COLO668 (cell line): ENCODE data around the gene JMJD1C.
"Not testable (repeated sequence)": the region's sequence is repeated elsewhere in the genome, so short reads cannot be mapped to it uniquely, and the experiment has no call there.

ENCODE experiments used
- DNase-seq: peaks from one replicate; lab custom pipeline; 2025; ENCODE audit not compliant: unreplicated experiment; lab: John Stamatoyannopoulos, UW

The JMJD1C gene

DNA sequence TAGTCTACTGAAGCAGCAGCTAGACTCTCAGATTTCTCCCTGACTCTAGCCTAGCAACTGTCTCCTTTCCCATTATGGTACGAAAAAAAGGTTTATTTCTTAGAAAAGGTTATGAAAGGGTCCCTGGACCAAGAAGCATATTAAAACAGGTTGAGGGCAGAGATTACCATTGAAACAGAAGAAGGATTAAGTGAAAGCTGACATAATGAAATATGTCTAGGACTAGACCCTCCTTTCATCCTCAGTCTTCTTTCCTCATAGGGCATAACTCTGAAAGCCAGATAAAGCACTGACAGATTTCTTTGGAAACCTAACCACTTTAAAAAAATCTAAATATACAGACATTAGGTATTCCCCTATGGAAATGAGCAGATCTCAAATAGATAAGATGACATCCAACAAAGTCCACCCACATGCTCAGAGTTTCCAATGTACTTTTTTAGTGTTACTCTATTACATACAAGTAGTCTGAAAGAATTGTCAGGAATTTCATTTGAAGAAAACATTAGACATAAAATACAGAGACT lies 58.6 kb downstream of the JMJD1C start:
- DNase-seq = no peak

DNA sequence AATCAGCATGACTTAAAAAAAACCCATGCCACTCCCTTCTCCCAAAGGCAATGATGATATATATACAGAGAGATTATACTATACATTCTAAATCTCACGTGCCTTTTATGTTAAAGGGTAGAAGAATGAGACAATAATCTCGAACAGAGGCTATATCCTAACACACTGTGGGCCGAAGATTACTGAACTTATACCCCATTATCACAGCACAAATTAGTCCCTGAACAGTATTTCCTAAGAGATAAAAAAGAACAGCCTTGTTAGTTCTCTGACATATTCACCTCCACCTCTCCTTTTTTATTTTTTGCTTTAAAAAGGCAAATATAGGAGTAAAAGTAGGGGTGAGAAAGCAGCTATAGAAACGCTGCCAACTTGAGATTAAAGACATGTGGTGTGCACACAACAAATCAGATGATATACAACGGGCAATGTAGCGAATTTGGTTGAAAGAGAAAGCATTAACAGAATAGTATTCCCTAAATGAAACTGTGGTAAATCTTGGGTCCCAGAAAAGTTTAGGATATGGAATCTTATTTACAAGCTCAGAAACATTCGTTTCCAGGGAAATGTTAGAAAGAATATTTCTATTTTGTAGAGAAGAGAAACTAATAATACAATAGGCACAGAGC lies 69.5 kb downstream of the JMJD1C start:
- no peak for DNase-seq

DNA sequence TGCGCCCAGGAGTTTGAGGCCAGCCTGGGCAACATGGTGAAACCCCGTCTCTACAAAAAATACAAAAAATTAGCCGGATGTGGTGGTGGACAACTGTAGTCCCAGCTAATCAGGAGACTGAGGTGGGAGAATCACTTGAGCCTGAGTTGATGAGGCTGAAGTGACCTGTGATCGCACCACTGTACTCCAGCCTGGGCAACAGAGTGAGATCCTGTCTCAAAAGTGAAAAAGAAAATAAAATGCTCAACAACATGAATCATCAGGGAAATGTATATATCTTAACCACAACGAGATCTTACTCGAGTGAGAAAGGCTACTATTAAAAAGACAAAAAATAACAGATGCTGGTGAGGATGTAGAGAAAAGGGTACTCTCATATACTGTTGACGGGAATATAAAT lies 72.7 kb downstream of the JMJD1C start:
- DNase-seq = no peak

DNA sequence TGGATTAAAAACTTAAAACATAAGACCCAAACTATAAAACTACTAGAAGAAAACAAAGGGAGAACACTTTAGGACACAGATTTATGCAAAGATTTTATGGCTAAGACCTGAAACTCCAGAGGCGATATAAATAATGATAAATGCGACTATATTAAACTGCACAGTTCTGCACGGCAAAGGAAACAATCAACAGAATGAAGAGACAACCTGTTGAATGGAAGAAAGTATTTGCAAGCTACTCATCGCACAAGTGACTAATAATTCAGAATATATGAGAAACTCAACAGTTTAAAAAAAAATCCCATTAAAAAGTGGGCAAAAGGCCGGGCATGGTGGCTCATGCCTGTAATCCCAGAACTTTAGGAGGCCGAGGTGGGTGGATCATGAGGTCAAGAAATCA lies 73.6 kb downstream of the JMJD1C start:
- no peak for DNase-seq

DNA sequence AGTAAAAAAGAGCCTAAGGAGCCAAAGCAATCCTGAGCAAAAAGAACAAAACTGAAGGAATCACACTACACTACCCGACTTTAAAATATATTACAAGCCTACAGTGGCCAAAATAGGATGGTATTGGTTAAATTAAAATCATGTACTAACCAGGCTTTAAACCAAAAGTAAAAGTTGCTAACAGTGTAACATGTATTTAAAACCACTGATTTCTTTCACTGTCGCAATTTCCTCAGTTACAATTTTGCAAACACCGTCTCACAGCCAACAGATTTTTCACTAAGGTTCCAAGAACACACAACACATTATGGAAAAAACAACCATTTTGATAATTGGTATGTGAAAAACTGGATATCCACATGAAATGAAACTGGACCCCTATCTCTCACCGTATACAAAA lies 74.0 kb downstream of the JMJD1C start:
- no peak for DNase-seq

DNA sequence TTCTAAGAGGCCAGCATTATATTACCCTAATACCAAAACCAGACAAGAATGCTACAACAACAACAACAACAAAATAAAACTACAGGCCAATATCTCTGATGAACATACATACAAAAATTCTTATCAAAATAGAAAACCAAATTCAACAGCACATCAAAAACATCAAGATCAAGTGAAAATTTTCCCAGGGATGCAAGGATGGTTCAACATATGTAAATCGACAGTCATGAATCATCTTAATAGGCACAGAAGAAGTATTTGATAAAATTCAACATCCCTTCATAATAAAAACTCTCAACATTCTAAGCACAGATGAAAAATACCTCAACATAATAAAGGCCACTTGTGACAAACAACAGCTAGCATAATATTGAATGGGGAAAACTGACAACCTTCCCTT lies 75.3 kb downstream of the JMJD1C start:
- DNase-seq = no peak

DNA sequence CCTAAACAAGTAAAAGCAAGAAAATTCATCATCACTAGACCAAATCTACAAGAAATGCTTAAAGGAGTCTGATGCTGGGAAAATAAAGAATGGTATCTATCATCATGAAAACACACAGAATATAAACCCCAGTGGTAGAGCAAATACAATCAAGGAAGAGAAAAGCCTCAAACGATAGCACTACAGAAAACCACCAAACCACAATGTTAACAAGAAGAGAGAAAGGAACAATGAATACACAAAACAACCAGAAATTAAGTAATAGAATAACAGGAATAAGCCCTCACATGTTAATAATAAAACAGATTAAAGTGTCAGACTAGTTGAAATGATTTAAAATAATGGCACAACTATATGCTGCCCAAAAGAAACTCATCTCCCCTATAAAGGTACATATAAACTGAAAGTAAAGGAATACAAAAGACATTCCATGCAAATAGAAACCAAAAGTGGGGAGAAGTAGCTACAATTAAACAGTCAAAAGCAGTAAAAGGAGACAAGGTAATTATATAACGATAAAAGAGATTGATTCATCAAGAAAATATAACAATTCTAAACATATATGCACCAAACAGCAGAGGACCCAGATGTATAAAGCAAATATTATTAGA lies 77.3 kb downstream of the JMJD1C start:
- no peak for DNase-seq

DNA sequence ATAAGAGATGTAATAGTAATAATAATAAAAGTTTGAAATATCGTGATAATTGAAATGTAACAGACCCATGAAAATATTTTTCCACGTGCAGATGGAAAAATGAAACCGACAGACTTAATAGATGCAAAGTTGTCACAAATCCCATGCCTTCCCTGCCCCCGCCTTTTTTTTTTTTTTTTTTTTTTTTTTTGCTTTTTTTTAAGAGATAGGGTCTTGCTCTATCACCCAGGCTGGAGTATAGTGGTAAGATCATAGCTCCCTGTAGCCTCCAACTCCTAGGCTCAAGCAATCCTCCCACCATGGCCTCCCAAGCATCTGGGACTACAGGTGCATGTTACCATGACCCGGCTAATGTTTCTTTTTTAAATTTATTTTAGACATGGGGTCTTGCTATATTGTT lies 80.5 kb downstream of the JMJD1C start:
- DNase-seq = no peak

DNA sequence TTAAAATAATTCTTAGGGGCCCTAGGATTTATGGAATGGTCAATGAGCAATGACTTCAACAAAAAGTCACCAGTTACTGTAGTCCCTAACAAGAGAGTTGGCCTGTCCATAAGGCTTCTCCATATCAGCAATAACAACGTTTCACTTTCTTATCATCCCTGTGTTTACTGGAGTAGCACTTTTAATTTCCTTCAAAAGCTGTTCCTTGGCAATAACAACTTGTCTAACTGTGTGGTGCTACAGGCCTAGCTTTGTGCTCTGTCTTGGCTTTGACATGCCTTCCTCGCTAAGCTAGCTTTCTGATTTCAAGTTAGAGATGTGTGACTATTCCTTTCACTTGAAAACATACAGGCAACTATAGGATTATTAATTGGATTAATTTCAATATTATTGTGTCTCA lies 81.1 kb downstream of the JMJD1C start:
- DNase-seq = no peak

DNA sequence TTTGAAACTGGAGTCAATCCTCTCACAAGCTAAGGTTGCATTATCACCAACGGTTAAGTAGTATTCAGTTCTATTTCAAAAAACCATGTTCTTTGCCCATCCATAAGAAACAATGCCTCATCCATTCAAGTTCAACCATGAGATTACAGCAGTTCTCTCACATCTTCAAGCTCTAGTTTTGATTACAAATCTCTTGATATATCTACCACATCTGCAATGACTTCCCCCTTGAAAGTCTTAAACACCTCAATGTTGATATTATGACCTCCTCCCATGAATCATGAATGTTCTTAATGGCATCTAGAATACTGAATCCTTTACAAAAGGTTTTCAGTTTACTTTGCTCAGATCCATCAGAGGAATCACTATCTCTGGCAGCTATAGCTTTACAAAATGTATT lies 81.8 kb downstream of the JMJD1C start:
- no peak for DNase-seq

DNA sequence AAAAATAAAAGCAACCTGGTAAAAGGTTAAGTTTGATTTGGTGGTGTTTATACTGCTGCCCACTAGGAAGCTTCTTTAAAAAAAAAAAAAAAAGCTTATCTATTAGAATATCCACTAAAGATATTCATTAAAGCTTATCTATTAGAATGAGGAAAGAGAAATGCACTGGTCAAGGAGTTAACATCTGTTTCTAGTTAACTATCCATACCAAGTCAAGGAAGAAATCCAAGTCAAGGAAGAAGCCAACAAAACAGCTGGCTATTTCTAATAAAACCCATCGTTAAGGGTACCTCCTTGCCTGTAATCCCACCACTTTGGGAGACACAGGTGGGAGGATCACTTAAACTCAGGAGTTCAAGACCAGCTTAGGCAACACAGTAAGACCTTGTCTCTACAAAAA lies 82.6 kb downstream of the JMJD1C start:
- DNase-seq = no peak

DNA sequence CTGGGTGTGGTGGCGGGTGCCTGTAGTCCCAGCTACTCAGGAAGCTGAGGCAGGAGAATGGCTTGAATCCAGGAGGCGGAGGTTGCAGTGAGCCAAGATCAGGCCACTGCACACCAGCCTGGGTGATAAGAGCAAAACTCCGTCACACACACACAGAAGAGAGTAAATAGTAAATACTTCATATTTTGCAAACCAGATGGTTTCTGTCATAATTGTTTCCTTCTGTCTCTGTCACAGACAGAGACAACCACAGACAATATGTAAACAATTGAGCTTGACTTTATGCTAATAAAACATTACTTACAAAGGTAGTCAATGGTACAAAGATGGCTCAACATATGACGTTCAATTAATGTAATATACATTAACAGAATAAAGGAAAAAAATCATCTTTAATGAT lies 83.7 kb downstream of the JMJD1C start:
- no peak for DNase-seq

DNA sequence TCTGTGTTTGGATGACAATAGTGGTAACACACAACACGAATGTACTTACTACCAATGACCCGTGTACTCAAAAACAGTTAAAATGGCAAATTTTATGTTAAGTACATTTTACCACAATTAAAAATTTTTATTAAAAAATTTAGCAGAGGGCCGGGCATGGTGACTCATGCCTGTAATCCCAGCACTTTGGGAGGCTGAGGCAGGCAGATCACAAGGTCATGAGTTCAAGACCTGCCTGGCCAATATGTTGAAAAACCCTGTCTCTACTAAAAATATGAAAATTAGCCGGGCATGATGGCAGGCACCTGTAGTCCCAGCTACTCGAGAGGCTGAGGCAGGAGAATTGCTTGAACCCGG lies 88.5 kb downstream of the JMJD1C start:
- not testable (repeated sequence) for DNase-seq

DNA sequence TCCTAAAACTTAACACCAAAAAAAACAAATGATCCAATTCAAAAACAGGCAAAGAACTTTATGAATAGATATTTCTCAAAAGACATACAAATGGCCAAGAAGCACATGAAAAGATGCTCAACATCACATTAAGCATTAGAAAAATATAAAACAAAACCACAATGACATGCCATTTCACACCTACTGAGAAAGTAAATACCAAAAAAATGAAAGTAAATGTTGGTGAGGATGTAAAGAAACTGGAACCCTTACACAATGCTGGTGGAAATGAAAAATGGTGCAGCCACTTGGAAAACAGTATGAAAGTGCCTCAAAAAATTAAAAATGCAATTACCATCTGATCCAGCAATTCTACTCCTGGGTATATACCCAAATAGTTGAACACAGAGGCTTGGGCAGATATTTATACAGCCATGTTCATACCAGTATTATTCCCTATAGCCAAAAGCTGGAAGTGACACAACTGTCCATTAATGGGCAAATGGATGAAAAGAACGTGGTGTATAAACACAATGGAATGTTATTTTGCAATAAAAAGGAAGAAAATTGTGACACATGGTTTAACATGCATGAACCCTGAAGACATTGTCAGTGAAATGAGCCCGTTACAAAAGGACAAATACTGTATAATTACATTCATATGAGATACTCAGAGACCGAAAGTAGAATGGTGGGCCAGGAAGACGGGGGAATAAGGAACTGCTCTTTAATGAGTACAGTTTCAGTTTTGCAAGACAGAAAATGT lies 89.0 kb downstream of the JMJD1C start:
- no peak for DNase-seq

DNA sequence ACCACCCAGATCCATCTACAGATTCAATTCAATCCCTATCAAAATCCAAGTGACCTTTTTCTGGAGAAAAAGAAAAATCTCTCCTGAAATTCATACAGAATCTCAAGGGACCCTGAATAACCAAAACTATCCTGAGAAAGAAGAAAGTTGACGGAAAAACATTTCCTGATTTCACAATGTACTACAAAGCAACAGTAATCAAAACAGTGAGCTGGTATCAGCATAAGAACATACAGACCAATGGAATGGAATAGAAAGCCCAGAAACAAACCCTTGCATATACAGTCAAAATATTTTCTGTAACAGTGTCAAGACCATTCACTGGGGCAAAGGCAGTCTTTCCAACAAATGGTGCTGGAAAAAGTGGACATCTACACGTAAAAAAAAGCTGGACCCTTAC lies 89.9 kb downstream of the JMJD1C start:
- no peak for DNase-seq

DNA sequence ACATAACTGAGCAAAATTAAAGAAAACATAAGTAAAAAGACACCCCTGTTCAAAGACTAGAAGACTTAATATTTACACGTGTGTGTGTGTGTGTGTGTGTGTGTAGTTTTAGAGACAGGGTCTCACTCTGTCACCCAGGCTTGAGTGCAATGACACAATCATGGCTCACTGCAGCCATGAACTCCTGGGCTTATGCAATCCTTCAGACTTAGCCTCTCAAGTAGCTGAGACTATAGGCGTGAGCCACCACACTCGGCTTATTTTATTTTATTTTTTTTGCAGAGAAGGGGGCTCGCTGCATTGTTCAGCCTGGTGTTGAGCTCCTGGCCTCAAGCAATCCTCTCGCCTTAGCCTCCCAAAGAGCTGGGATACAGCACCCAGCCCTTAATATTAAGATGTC lies 90.3 kb downstream of the JMJD1C start:
- DNase-seq = no peak

DNA sequence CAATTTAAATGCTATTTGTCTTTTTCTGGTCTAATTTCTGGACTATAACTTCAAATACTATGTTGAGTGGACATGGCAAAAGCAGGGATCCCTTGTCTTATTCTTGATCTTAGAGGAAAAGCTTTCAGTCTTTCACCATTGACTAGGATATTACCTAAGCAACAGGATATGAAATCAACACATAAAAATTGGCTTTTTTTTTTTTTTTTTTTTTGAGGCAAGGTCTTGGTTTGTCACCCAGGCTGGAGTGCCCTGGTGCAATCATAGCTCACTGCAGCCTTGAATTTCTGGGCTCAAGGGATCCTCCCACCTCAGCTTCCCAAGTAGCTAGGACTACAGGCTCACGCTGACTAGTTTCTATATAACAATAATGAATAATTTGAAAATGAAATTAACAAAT lies 90.8 kb downstream of the JMJD1C start:
- no peak for DNase-seq

DNA sequence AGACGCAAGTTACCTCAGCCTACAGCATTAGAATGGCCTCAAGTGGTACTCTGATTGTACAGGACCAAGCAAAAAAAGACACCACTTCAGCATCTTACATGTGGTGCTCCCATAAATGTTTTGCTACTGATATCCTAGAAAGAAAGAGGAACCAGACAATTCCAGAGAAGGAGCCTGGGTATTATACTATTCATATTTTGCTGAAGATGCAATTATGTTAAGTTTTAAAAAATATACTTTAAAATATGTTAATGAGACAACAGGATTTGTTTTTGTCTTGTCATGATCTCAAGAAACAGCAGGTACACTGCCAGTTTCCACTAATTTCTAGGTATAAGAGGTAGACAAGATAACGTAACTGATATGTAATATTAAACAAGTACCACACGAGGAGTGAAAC lies 92.6 kb downstream of the JMJD1C start:
- DNase-seq = no peak

DNA sequence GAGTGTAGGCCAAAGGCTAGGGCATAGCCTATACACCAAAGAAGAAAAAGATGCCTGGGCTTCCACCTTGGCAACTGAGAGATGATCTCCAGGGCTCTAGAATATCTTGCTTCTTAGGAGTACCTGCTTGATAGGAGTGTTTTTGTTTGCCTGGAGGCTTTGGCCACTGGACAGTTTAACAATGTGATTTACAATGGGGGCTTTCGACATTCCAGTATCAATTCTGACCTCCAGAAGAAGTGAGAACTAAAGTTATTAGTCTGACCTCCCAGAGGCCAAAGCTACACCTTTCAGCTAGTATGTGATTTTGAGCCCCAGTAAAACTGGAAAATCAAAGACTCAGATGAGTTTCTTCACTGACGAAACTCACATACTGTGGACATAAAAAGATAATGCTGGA lies 96.1 kb downstream of the JMJD1C start:
- DNase-seq = no peak

DNA sequence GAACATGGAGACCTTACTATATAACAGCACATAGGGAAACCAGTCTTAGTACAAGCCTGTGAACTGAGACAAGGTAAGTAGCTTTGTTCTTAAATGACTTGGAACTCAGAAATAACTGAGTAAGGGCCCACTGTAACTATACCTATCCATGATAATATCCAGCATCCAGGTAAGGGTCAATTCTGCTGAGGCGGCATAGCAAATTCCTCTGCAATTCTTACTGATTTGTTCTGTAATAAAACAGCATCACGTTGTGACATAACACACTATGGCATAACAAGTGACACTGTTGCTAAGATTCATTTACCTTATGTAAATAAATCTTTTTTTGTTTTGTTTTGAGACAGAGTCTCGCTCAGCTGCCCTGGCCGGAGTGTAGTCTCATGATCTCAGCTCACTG lies 97.4 kb downstream of the JMJD1C start:
- DNase-seq = no peak

DNA sequence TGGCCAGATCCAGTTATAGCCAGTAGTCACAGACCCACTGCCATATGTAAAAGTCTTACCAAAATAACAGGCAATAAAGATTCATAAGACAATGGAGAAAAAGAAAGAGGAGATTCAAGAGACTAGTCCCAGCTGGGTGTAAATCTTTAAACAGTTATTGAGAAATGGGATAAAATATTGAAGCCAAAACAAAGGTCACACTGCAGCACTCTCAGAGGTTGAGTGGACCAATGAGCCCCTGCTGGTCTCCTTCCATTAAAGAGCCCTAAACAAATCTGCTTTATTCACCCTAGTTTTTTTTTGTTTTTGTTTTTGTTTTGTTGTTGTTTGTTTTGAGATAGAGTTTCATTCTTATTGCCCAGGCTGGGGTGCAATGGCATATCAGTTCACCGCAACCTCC lies 98.8 kb downstream of the JMJD1C start:
- DNase-seq = no peak

DNA sequence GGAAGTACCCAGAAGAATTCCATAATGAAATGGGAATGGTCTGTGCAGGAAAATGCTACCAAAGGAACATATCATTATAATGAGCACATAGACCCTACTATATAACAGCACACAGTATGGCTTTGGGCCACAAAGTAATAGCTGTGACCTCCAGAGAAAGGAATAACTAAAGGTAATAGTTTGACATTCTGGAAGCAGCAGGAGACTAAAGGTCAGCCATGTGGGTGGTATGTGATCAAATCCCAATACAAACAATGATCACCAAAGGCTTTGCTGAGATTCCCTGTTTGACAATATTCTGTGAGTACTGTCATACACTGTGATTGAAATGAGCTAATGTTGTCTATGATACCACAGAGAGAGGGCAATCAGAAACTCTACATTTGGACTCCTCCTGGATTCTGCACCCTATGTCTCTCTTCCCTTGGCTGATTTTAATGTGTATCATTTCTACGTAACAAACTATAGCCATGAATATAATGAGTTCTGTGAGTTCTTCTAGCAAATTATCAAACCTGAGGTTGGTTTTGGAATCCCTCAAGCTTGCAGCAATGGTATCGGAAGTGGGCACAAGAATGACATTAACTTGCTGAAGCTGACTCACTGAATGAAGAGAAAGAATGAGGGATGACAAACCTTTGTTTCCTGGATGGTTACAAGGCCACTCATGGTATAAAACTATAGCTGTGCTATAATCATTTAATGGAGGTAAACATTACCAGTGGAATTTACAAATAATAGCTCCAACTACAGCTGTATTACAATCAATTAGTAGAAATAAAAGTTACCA lies 99.6 kb downstream of the JMJD1C start:
- DNase-seq = no peak
